Osteocyte (in vitro differentiated cells): ENCODE data around the gene RBM38. TPM values are rescaled to one million over a fixed set of nuclear protein-coding genes. Genes with fewer than 3 reads are reported as not detected.

ENCODE experiments used
- DNase-seq: peaks from one replicate; pipeline ENCODE4 v3.0.0; 2021; ENCODE audit warnings: mixed read lengths; ENCODE audit not compliant: unreplicated experiment; ENCODE audit errors: extremely low spot score
- H3K27ac Mint-ChIP-seq: one replicate; pipeline ENCODE4 v1.8.0; 2021; ENCODE audit warnings: mild to moderate bottlenecking, mixed read lengths; ENCODE audit not compliant: unreplicated experiment
- H3K27me3 Mint-ChIP-seq: one replicate; pipeline ENCODE4 v1.8.0; 2021; ENCODE audit warnings: mixed read lengths; ENCODE audit not compliant: unreplicated experiment
- H3K36me3 Mint-ChIP-seq: one replicate; pipeline ENCODE4 v1.8.0; 2021; ENCODE audit warnings: mixed read lengths; ENCODE audit not compliant: unreplicated experiment
- H3K4me1 Mint-ChIP-seq: one replicate; pipeline ENCODE4 v1.8.0; 2021; ENCODE audit warnings: mixed read lengths; ENCODE audit not compliant: unreplicated experiment
- H3K4me3 Mint-ChIP-seq: one replicate; pipeline ENCODE4 v1.8.0; 2021; ENCODE audit warnings: mild to moderate bottlenecking, moderate library complexity, mixed read lengths; ENCODE audit not compliant: unreplicated experiment
- H3K9me3 Mint-ChIP-seq: one replicate; pipeline ENCODE4 v1.8.0; 2021; ENCODE audit warnings: mixed read lengths; ENCODE audit not compliant: unreplicated experiment
- total RNA-seq: library from RNA; stranded (reverse); gene quantifications from 2 replicates; pipeline ENCODE4 v1.2.1, GENCODE V29; 2021
- TF ChIP-seq, protein P1 (sequence below): fragments of 200-600 bp; sonication (generic); IDR thresholded peaks from 2 replicates; pipeline ENCODE4 v1.5.0; 2021; ENCODE audit warnings: antibody characterized with exemption, mild to moderate bottlenecking, moderate library complexity

The RBM38 gene
- total RNA-seq, 1 donor from 2014 or later: 18.8 TPM

- no peaks in the 10 kb centered on the region for H3K36me3 Mint-ChIP-seq
- no peak overlapping the region for H3K4me3 Mint-ChIP-seq
- peaks cover 37% of the 10 kb centered on the region for H3K27me3 Mint-ChIP-seq
- DNase-seq: no peak
- no peak overlapping the region for H3K27ac Mint-ChIP-seq
- H3K4me1 Mint-ChIP-seq: no peaks in the 10 kb centered on the region
- TF ChIP-seq, protein P1, sequence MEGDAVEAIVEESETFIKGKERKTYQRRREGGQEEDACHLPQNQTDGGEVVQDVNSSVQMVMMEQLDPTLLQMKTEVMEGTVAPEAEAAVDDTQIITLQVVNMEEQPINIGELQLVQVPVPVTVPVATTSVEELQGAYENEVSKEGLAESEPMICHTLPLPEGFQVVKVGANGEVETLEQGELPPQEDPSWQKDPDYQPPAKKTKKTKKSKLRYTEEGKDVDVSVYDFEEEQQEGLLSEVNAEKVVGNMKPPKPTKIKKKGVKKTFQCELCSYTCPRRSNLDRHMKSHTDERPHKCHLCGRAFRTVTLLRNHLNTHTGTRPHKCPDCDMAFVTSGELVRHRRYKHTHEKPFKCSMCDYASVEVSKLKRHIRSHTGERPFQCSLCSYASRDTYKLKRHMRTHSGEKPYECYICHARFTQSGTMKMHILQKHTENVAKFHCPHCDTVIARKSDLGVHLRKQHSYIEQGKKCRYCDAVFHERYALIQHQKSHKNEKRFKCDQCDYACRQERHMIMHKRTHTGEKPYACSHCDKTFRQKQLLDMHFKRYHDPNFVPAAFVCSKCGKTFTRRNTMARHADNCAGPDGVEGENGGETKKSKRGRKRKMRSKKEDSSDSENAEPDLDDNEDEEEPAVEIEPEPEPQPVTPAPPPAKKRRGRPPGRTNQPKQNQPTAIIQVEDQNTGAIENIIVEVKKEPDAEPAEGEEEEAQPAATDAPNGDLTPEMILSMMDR: no peak
- no peaks in the 10 kb centered on the region for H3K9me3 Mint-ChIP-seq
Measured at GRCh38 chr20:57451795-57452661, 60.8 kb downstream of the RBM38 start.

DNA sequence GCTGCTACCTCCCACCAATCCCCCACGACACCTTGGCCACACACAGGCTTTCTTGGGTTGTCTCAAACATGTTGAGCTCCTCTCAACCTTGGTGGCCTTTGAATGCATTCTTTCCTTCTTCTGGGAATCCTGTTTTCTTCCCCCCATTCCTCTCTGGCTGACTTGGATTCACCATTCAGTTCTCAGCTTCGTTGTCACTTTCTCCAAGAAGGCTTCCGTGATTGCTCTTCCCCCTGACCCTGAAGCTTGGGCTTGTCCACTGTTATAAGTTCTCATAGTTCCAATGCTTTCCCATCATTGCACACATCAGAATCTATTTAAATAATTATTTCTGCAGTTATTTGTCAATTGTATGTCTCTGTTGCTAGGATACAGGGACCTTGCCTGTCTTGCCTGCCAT is 64.2 kb downstream of the RBM38 start:
- peaks cover 24% of the 10 kb centered on the region for H3K27me3 Mint-ChIP-seq
- no peaks in the 10 kb centered on the region for H3K9me3 Mint-ChIP-seq
- no peaks in the 10 kb centered on the region for H3K36me3 Mint-ChIP-seq
- no peaks in the 10 kb centered on the region for H3K4me1 Mint-ChIP-seq
- no peak for DNase-seq
- no peak overlapping the region for H3K27ac Mint-ChIP-seq
- no peak overlapping the region for H3K4me3 Mint-ChIP-seq
- TF ChIP-seq, protein P1: no peak

DNA sequence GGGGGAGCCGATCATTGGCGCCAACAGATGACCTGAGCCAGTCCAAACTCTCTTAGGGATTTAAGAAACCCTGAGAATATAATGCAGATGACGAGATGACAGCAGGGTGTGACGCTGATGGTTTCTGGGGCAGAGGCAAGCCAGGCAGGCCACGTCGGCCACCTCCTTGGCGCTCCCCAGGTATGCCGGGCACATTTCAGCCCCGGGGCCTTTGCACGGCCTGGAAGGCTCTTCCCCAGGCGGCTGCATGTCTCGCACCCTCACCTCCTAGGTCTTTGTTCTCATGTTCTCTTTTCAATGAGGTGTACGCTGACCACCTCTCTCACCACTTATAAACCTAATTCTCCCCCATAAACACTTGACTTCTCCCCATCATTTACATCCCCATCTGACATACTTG is 64.9 kb downstream of the RBM38 start:
- H3K27me3 Mint-ChIP-seq: peaks cover 19% of the 10 kb centered on the region
- no peak for DNase-seq
- H3K27ac Mint-ChIP-seq: no peak overlapping the region
- TF ChIP-seq, protein P1: no peak
- H3K36me3 Mint-ChIP-seq: no peaks in the 10 kb centered on the region
- no peaks in the 10 kb centered on the region for H3K4me1 Mint-ChIP-seq
- H3K4me3 Mint-ChIP-seq: no peak overlapping the region
- no peaks in the 10 kb centered on the region for H3K9me3 Mint-ChIP-seq

DNA sequence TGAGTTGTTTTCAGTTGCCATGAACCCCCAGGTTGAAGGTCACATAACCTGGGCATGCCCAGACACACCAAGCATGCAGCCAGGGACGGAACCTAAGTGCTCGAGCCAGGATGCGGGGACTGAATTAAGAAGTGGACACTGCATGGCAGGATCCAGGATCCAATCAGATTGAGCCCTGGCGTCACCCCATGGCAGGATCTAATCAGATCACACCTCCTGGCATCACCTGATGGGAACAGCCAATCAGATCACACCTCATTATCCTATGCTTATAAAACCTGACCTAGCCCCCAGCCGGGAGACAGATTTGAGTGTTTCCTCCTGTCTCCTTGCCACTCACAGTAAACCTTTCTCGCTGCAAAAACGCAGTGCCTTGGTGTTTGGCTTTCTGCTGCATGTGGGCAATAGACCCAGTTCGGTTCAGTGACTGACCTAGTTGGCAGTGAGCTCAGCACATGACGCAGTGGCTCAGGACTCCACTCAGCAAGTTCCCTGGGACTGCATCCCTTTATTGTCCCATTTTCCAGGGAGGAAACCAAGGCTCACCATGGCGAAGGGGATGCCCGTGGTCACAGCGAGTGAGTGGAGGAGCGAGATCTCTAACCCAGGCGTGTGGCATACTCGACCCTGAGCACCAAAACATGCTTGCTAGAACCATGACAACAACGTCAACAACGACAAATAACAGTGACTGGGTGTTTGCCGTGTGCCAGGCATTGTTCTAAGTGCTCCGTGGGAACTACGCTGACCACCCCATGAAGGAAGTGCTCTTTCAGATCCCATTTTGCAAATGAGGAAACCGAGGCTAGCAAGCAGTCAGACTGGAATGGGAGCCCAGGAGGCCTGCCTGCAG is 66.3 kb downstream of the RBM38 start:
- Mint-ChIP-seq H3K9me3 (no peaks in the 10 kb centered on the region), H3K27me3 (peaks cover 17% of the 10 kb centered on the region), H3K4me3 (no peak overlapping the region), H3K27ac (no peak overlapping the region), H3K36me3 (no peaks in the 10 kb centered on the region), H3K4me1 (no peaks in the 10 kb centered on the region)
- DNase-seq: no peak
- TF ChIP-seq, protein P1: no peak
